IMR-90 (cell line): ENCODE results near the gene KLHL36. TPM values are rescaled to one million over a fixed set of nuclear protein-coding genes. Genes with fewer than 3 reads are reported as not detected.

Source experiments
- ATAC-seq: fragments of 200-7000 bp; cut with Tn5 transposase; 2 replicates; pipeline ENCODE4 v1.9.1; 2020; ENCODE audit warnings: low read depth, mild to moderate bottlenecking, moderate library complexity
- BruUV-seq: library from RNA; stranded (reverse); fragments of 400-500 nt; replicated peaks from 2 replicates; lab custom pipeline; 2021; lab: Mats Ljungman, UMichigan
- CTCF ChIA-PET: fragments of 300-600 bp; formaldehyde crosslinking; extraction: SDS; loops from one replicate; lab custom pipeline; 2021; ENCODE audit warnings: antibody characterized with exemption; lab: Yijun Ruan, JAX
- POLR2A ChIA-PET: fragments of 300-600 bp; sonication (Branson Sonifier 250); formaldehyde crosslinking; loops from one replicate; lab custom pipeline; 2022; ENCODE audit warnings: antibody characterized with exemption; ENCODE audit not compliant: unreplicated experiment; lab: Charles Lee
- DNase-seq: peaks from one replicate; pipeline ENCODE4 v3.0.0; 2013
- H2AFZ ChIP-seq: replicated peaks from 2 replicates; pipeline ENCODE3; 2013; ENCODE audit warnings: low read length, mild to moderate bottlenecking; ENCODE audit not compliant: poor library complexity
- H2AK5ac ChIP-seq: 2 replicates; pipeline ENCODE4 v1.6.1; 2013; ENCODE audit warnings: low read depth, low read length, inconsistent platforms
- H2AK9ac ChIP-seq: replicated peaks from 2 replicates; pipeline ENCODE3; 2013; ENCODE audit warnings: mild to moderate bottlenecking, low read depth, low read length, moderate library complexity; ENCODE audit not compliant: poor library complexity
- H2BK120ac ChIP-seq: 2 replicates; pipeline ENCODE4 v1.6.1; 2013; ENCODE audit warnings: low read depth, low read length, inconsistent platforms
- H2BK15ac ChIP-seq: 3 replicates; pipeline ENCODE4 v1.6.1; 2013; ENCODE audit warnings: low read depth, low read length, inconsistent platforms
- H2BK20ac ChIP-seq: 2 replicates; pipeline ENCODE4 v1.6.1; 2013; ENCODE audit warnings: low read depth, mild to moderate bottlenecking, inconsistent platforms, low read length, moderate library complexity
- H2BK5ac ChIP-seq: 2 replicates; pipeline ENCODE4 v1.6.1; 2013; ENCODE audit warnings: mild to moderate bottlenecking, low read depth, low read length, inconsistent platforms; ENCODE audit not compliant: poor library complexity, severe bottlenecking
- H3K14ac ChIP-seq: replicated peaks from 2 replicates; pipeline ENCODE4 v1.6.1; 2013; ENCODE audit warnings: low read depth, low read length, inconsistent platforms
- H3K18ac ChIP-seq: 2 replicates; pipeline ENCODE4 v1.6.1; 2013; ENCODE audit warnings: low read depth, low read length, control low read depth
- H3K23ac ChIP-seq: 2 replicates; pipeline ENCODE4 v1.6.1; 2013; ENCODE audit warnings: low read depth, low read length, inconsistent platforms
- H3K27ac ChIP-seq: 2 replicates; pipeline ENCODE4 v1.5.1; 2013; ENCODE audit warnings: mild to moderate bottlenecking, control low read depth, low read length; ENCODE audit not compliant: insufficient read depth
- H3K27me3 ChIP-seq: 2 replicates; pipeline ENCODE4 v1.6.1; 2013; ENCODE audit warnings: low read length; ENCODE audit not compliant: control insufficient read depth, insufficient read depth
- H3K36me3 ChIP-seq: 2 replicates; pipeline ENCODE4 v1.6.1; 2013; ENCODE audit warnings: low read length, mixed read lengths; ENCODE audit not compliant: control insufficient read depth, insufficient read depth
- H3K4ac ChIP-seq: 2 replicates; pipeline ENCODE4 v1.6.1; 2013; ENCODE audit warnings: low read depth, low read length, inconsistent platforms
- H3K4me1 ChIP-seq: 2 replicates; pipeline ENCODE4 v1.6.1; 2013; ENCODE audit warnings: low read length, mixed read lengths; ENCODE audit not compliant: control insufficient read depth, insufficient read depth
- H3K4me2 ChIP-seq: 2 replicates; pipeline ENCODE4 v1.6.1; 2013; ENCODE audit warnings: low read depth, mild to moderate bottlenecking, control low read depth, low read length, moderate library complexity
- H3K4me3 ChIP-seq: 2 replicates; pipeline ENCODE4 v1.5.1; 2013; ENCODE audit warnings: low read depth, mild to moderate bottlenecking, control low read depth, low read length, moderate library complexity; ENCODE audit not compliant: insufficient read depth
- H3K56ac ChIP-seq: 2 replicates; pipeline ENCODE4 v1.6.1; 2013; ENCODE audit warnings: low read length, inconsistent platforms; ENCODE audit not compliant: insufficient read depth; ENCODE audit errors: extremely low read depth
- H3K79me1 ChIP-seq, 2 experiments: 2 replicates each; pipeline ENCODE4 v1.6.1; 2013; ENCODE audit warnings: low read length in 2 of 2, inconsistent platforms in 1 of 2, low read depth in 1 of 2
- H3K9ac ChIP-seq: 2 replicates; pipeline ENCODE4 v1.6.1; 2013; ENCODE audit warnings: low read depth, low read length, control low read depth
- H3K9me1 ChIP-seq: 2 replicates; pipeline ENCODE4 v1.6.1; 2013; ENCODE audit warnings: low read length, inconsistent platforms; ENCODE audit not compliant: insufficient read depth
- H3K9me3 ChIP-seq: 2 replicates; pipeline ENCODE4 v1.6.1; 2013; ENCODE audit warnings: low read length; ENCODE audit not compliant: control insufficient read depth, insufficient read depth
- H4K20me1 ChIP-seq: 2 replicates; pipeline ENCODE4 v1.6.1; 2013; ENCODE audit warnings: low read length, inconsistent platforms; ENCODE audit not compliant: insufficient read depth
- H4K5ac ChIP-seq: 2 replicates; pipeline ENCODE4 v1.6.1; 2013; ENCODE audit warnings: mild to moderate bottlenecking, low read depth, low read length, control low read depth
- H4K8ac ChIP-seq, 2 experiments: 2 replicates each; pipeline ENCODE4 v1.6.1; 2013; ENCODE audit warnings: low read depth in 2 of 2, low read length in 2 of 2, control low read depth in 1 of 2, inconsistent platforms in 1 of 2
- H4K91ac ChIP-seq: 2 replicates; pipeline ENCODE4 v1.6.1; 2013; ENCODE audit warnings: low read depth, low read length, inconsistent platforms; ENCODE audit not compliant: insufficient read depth
- BHLHE40 ChIP-seq: fragments of 150-350 bp; IDR thresholded peaks from 2 replicates; pipeline ENCODE4 v1.6.1; 2016; ENCODE audit warnings: mild to moderate bottlenecking, low read depth, low read length
- CEBPB ChIP-seq: IDR thresholded peaks from 2 replicates; pipeline ENCODE4 v1.6.1; 2012; ENCODE audit warnings: low read depth, low read length, improper control_type of control experiment
- CHD1 ChIP-seq: IDR thresholded peaks from 2 replicates; pipeline ENCODE4 v1.6.1; 2012; ENCODE audit warnings: low read depth, low read length, improper control_type of control experiment
- FOS ChIP-seq: fragments of 150-350 bp; IDR thresholded peaks from 2 replicates; pipeline ENCODE4 v1.6.1; 2016; ENCODE audit warnings: low read depth, low read length
- MAZ ChIP-seq: IDR thresholded peaks from 2 replicates; pipeline ENCODE4 v1.6.1; 2012; ENCODE audit warnings: low read depth, mild to moderate bottlenecking, low read length, improper control_type of control experiment, moderate library complexity, borderline replicate concordance
- MXI1 ChIP-seq: IDR thresholded peaks from 2 replicates; pipeline ENCODE4 v1.6.1; 2012; ENCODE audit warnings: low read depth, mild to moderate bottlenecking, low read length, moderate library complexity, borderline replicate concordance
- NFE2L2 ChIP-seq: fragments of 150-350 bp; IDR thresholded peaks from 2 replicates; pipeline ENCODE4 v1.6.1; 2016; ENCODE audit warnings: low read depth, mild to moderate bottlenecking, low read length
- POLR2A ChIP-seq: IDR thresholded peaks from 2 replicates; pipeline ENCODE4 v1.6.1; 2012; ENCODE audit warnings: mild to moderate bottlenecking, low read depth, low read length
- RAD21 ChIP-seq: IDR thresholded peaks from 2 replicates; pipeline ENCODE4 v1.6.1; 2012; ENCODE audit warnings: low read length, improper control_type of control experiment
- RCOR1 ChIP-seq: IDR thresholded peaks from 2 replicates; pipeline ENCODE4 v1.6.1; 2012; ENCODE audit warnings: mild to moderate bottlenecking, low read length, improper control_type of control experiment; ENCODE audit not compliant: insufficient replicate concordance
- RFX5 ChIP-seq: IDR thresholded peaks from 2 replicates; pipeline ENCODE4 v1.8.0; 2012; ENCODE audit warnings: low read depth, mild to moderate bottlenecking, low read length, moderate library complexity
- SMC3 ChIP-seq: fragments of 150-350 bp; IDR thresholded peaks from 2 replicates; pipeline ENCODE4 v1.6.1; 2016; ENCODE audit warnings: low read depth, mild to moderate bottlenecking, antibody characterized with exemption, low read length, moderate library complexity
- WGBS, 2 experiments: methylation state at CpG; one replicate each; pipeline versions ENCODE4 v1.1.5 to v1.1.7; 2013; ENCODE audit warnings: missing lambda C conversion rate in 2 of 2; ENCODE audit not compliant: insufficient read length in 1 of 2; ENCODE audit errors: extremely low coverage in 2 of 2; 5-methylcytosine and 5-hydroxymethylcytosine counted together
- dilution Hi-C: fragments of 300-500 bp; cut with HindIII; formaldehyde crosslinking; loops from one replicate; pipeline ENCODE4 v1.14.3; 2018; ENCODE audit warnings: low sequenced_read_pairs; ENCODE audit not compliant: unreplicated experiment
- in situ Hi-C: fragments of 300-500 bp; cut with MboI; formaldehyde crosslinking; loops from 3 replicates; pipeline ENCODE4 v1.14.3; 2019; ENCODE audit warnings: low sequenced_read_pairs, inconsistent platforms, mixed read lengths
- intact Hi-C: fragments of 100-400 bp; cut with micrococcal nuclease; formaldehyde crosslinking; loops from 2 replicates; pipeline ENCODE4 v1.10.0; 2022
- polyA plus RNA-seq, 3 experiments: library from polyadenylated mRNA; depleted of rRNA; stranded (reverse); fragments of >200 nt; gene quantifications; 2 replicates each; pipeline ENCODE4 v1.2.3, GENCODE V29; 2012; ENCODE audit warnings: low replicate concordance in 1 of 3
- total RNA-seq: library from RNA; depleted of rRNA; stranded (reverse); fragments of >200 nt; gene quantifications from 2 replicates; pipeline ENCODE4 v1.2.3, GENCODE V29; 2012
- TF ChIP-seq, protein P1 (sequence below): fragments of 150-350 bp; IDR thresholded peaks from 2 replicates; pipeline ENCODE4 v1.6.1; 2017; ENCODE audit warnings: mild to moderate bottlenecking, antibody characterized with exemption, low read length, low read depth
- TF ChIP-seq, protein P2 (sequence below): conservative IDR thresholded peaks from 2 replicates; pipeline ENCODE4 v1.5.1; 2012; ENCODE audit warnings: mild to moderate bottlenecking, low read depth, low read length, improper control_type of control experiment

The KLHL36 gene
- total and polyA plus RNA-seq, 2 of the 4 experiments (the other 2 are of a cell fraction): 45.9 to 46.3 TPM

- POLR2A ChIA-PET: interaction anchor here (0.6 to 1.1 kb wide), 2 partner anchors 20 to 27 kb away, joined by 3 to 7 read pairs; no protein-coding TSS in a partner anchor
- Histone ChIP-seq H4K20me1 (peaks cover 40% of the 10 kb centered on the region), H2BK15ac (peak overlapping the region; percentile 87; the same call in 2 of the 3 replicates), H3K4me2 (peak overlapping the region; percentile 39), H3K9me1 (peaks cover 20% of the 10 kb centered on the region), H3K23ac (peak overlapping the region; percentile 57), H4K8ac (peak overlapping the region; percentile 50 to 94), H2AK5ac (peak overlapping the region; percentile 93), H4K5ac (peak overlapping the region; percentile 39; the same call in 1 of the 2 replicates), H3K18ac (peak overlapping the region; percentile 28), H2BK120ac (peak overlapping the region; percentile 97), H3K56ac (peak overlapping the region; percentile 86), H2BK20ac (peak overlapping the region; percentile 98), H3K79me1 (peaks cover 0 to 42% of the 10 kb centered on the region in 2 experiments; a peak in 2 of 4 replicates), H2AK9ac (peak overlapping the region; percentile 97), H3K4me3 (0 out of 2 replicates have a peak overlapping the region, but pooled peaks have one; percentile 0), H3K36me3 (peaks cover 16% of the 10 kb centered on the region), H4K91ac (peak overlapping the region; percentile 94), H3K14ac (peak overlapping the region; percentile 91), H3K4me1 (peaks cover 24% of the 10 kb centered on the region), H3K4ac (peak overlapping the region; percentile 96), H3K27me3 (no peaks in the 10 kb centered on the region), H3K27ac (peak overlapping the region; percentile 97), H2AFZ (peak overlapping the region; percentile 74), H2BK5ac (peak overlapping the region; percentile 96), H3K9ac (peak overlapping the region; percentile 68), H3K9me3 (no peaks in the 10 kb centered on the region)
- WGBS, 2 experiments: 0% methylated on average over 1 of the region's 12 CpGs; no CpG with 5 or more reads in 1 of the 2 experiments
- intact Hi-C loops (loop anchor here (1.0 to 10.0 kb wide), 5 partner anchors 16 to 324 kb away; partner anchors contain the start of gene WFDC1), dilution Hi-C loops (no loop called here), in situ Hi-C loops (no loop called here)
- DNase-seq (peak; percentile 98), ATAC-seq (peak; percentile 48)
- no TSS peak for BruUV-seq
- CTCF ChIA-PET: interaction anchor here (1.0 to 1.5 kb wide), 2 partner anchors 108 to 115 kb away, joined by 3 to 4 read pairs; no protein-coding TSS in a partner anchor
- TF ChIP-seq CEBPB: peak; percentile 60; the same call in 1 of the 2 replicates
- TF ChIP-seq BHLHE40: peak; percentile 79
- no peak for TF ChIP-seq RAD21
- no peak for TF ChIP-seq RFX5
- TF ChIP-seq RCOR1: no peak
- peak; percentile 13; the same call in 1 of the 2 replicates for TF ChIP-seq SMC3
- peak; percentile 38; the same call in 1 of the 2 replicates for TF ChIP-seq NFE2L2
- TF ChIP-seq CHD1: no peak
- no peak for TF ChIP-seq MAZ
- TF ChIP-seq FOS: peak; percentile 94
- TF ChIP-seq, protein P1, sequence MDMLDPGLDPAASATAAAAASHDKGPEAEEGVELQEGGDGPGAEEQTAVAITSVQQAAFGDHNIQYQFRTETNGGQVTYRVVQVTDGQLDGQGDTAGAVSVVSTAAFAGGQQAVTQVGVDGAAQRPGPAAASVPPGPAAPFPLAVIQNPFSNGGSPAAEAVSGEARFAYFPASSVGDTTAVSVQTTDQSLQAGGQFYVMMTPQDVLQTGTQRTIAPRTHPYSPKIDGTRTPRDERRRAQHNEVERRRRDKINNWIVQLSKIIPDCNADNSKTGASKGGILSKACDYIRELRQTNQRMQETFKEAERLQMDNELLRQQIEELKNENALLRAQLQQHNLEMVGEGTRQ: no peak
- no peak for TF ChIP-seq POLR2A
- peak; percentile 67; the same call in 1 of the 2 replicates for TF ChIP-seq MXI1
- TF ChIP-seq, protein P2, sequence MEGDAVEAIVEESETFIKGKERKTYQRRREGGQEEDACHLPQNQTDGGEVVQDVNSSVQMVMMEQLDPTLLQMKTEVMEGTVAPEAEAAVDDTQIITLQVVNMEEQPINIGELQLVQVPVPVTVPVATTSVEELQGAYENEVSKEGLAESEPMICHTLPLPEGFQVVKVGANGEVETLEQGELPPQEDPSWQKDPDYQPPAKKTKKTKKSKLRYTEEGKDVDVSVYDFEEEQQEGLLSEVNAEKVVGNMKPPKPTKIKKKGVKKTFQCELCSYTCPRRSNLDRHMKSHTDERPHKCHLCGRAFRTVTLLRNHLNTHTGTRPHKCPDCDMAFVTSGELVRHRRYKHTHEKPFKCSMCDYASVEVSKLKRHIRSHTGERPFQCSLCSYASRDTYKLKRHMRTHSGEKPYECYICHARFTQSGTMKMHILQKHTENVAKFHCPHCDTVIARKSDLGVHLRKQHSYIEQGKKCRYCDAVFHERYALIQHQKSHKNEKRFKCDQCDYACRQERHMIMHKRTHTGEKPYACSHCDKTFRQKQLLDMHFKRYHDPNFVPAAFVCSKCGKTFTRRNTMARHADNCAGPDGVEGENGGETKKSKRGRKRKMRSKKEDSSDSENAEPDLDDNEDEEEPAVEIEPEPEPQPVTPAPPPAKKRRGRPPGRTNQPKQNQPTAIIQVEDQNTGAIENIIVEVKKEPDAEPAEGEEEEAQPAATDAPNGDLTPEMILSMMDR: 0 out of 2 replicates have a peak, but pooled peaks have one; percentile 5
These were observed 29.5 kb upstream of the KLHL36 start for GRCh38 chr16:84618581-84619460.
